CD14-positive monocyte (primary cell): Measurements from ENCODE around the gene GPLD1. TPM values are rescaled to one million over a fixed set of nuclear protein-coding genes. Genes with fewer than 3 reads are reported as not detected.

Experiments
- DNase-seq, 3 donors: peaks; one replicate each; pipeline ENCODE4 v3.0.0-alpha.2; 2011 to 2022
- H2AFZ ChIP-seq: 2 replicates; pipeline ENCODE4 v1.6.0; 2012; ENCODE audit warnings: mild to moderate bottlenecking, low read depth, low read length, inconsistent platforms; ENCODE audit not compliant: insufficient read depth, poor library complexity, severe bottlenecking
- H3K27ac ChIP-seq, 2 donors: 1 replicate in 1 of 2; 2 replicates in 1 of 2; pipeline ENCODE4 v1.5.1; 2012 to 2013; ENCODE audit warnings: low read length in 2 of 2, control low read depth in 1 of 2, inconsistent platforms in 1 of 2, low read depth in 1 of 2, mild to moderate bottlenecking in 1 of 2
- H3K27me3 ChIP-seq, 2 donors: one replicate each; pipeline versions ENCODE4 v1.6.0 to v1.6.1; 2011 to 2013; ENCODE audit warnings: low read length in 2 of 2; ENCODE audit not compliant: control insufficient read depth in 2 of 2, insufficient read depth in 2 of 2
- H3K36me3 ChIP-seq, 2 donors: replicated peaks in 1 of 2; 1 replicate in 1 of 2; 2 replicates in 1 of 2; pipeline versions ENCODE4 v1.5.1 to v1.6.1; 2012 to 2013; ENCODE audit warnings: low read length in 2 of 2, control low read depth in 1 of 2, inconsistent platforms in 1 of 2, mild to moderate bottlenecking in 1 of 2; ENCODE audit not compliant: insufficient read depth in 2 of 2, control insufficient read depth in 1 of 2
- H3K4me1 ChIP-seq, 2 donors: 1 replicate in 1 of 2; 2 replicates in 1 of 2; pipeline versions ENCODE4 v1.5.1 to v1.6.1; 2012 to 2013; ENCODE audit warnings: low read length in 2 of 2, control low read depth in 1 of 2, inconsistent platforms in 1 of 2, mild to moderate bottlenecking in 1 of 2, moderate library complexity in 1 of 2; ENCODE audit not compliant: insufficient read depth in 2 of 2, control insufficient read depth in 1 of 2
- H3K4me2 ChIP-seq: replicated peaks from 2 replicates; pipeline ENCODE3; 2012; ENCODE audit warnings: low read length, moderate library complexity, mild to moderate bottlenecking; ENCODE audit not compliant: poor library complexity, severe bottlenecking; ENCODE audit errors: extremely low read depth
- H3K4me3 ChIP-seq, 3 experiments: fragments of 200-600 bp in 1 of 3; sonication (generic) in 1 of 3; replicated peaks in 1 of 3; 1 replicate in 2 of 3; 2 replicates in 1 of 3; pipeline ENCODE4 v1.5.1; 2011 to 2013; ENCODE audit warnings: low read length in 3 of 3, mild to moderate bottlenecking in 3 of 3, control low read depth in 2 of 3, low read depth in 2 of 3, inconsistent platforms in 1 of 3, moderate library complexity in 1 of 3
- H3K79me2 ChIP-seq: 2 replicates; pipeline ENCODE4 v1.6.0; 2012; ENCODE audit warnings: mild to moderate bottlenecking, control low read depth, inconsistent platforms, low read length, moderate library complexity; ENCODE audit not compliant: insufficient read depth
- H3K9ac ChIP-seq: 2 replicates; pipeline ENCODE4 v1.6.0; 2017; ENCODE audit warnings: low read length, mild to moderate bottlenecking; ENCODE audit not compliant: insufficient read depth, poor library complexity, severe bottlenecking
- H3K9me3 ChIP-seq, 2 donors: replicated peaks in 1 of 2; 1 replicate in 1 of 2; 2 replicates in 1 of 2; pipeline versions ENCODE4 v1.5.1 to v1.6.1; 2012 to 2013; ENCODE audit warnings: low read length in 2 of 2, control low read depth in 1 of 2; ENCODE audit not compliant: control insufficient read depth in 1 of 2, insufficient read depth in 1 of 2
- H4K20me1 ChIP-seq: 2 replicates; pipeline ENCODE4 v1.6.0; 2012; ENCODE audit warnings: mild to moderate bottlenecking, low read length, control low read depth, moderate library complexity; ENCODE audit not compliant: insufficient read depth
- H3K27ac Mint-ChIP-seq, 7 donors: one replicate each; pipeline ENCODE4 v1.8.0; 2020; ENCODE audit warnings: mild to moderate bottlenecking in 7 of 7, mixed read lengths in 7 of 7, moderate library complexity in 6 of 7, inconsistent platforms in 2 of 7
- H3K27me3 Mint-ChIP-seq, 3 donors: one replicate each; pipeline ENCODE4 v1.8.0; 2021 to 2022; ENCODE audit warnings: low read depth in 3 of 3, mild to moderate bottlenecking in 3 of 3, mixed read lengths in 3 of 3, moderate library complexity in 3 of 3, inconsistent platforms in 1 of 3
- H3K36me3 Mint-ChIP-seq, 2 donors: one replicate each; pipeline ENCODE4 v1.8.0; 2020; ENCODE audit warnings: mixed read lengths in 2 of 2, inconsistent platforms in 1 of 2, mild to moderate bottlenecking in 1 of 2
- H3K4me1 Mint-ChIP-seq: one replicate; pipeline ENCODE4 v1.8.0; 2020; ENCODE audit warnings: mild to moderate bottlenecking, mixed read lengths
- H3K4me3 Mint-ChIP-seq, 2 donors: one replicate each; pipeline ENCODE4 v1.8.0; 2020; ENCODE audit warnings: mild to moderate bottlenecking in 2 of 2, mixed read lengths in 2 of 2, moderate library complexity in 1 of 2
- H3K9me3 Mint-ChIP-seq, 7 donors: one replicate each; pipeline ENCODE4 v1.8.0; 2020 to 2022; ENCODE audit warnings: mixed read lengths in 7 of 7, mild to moderate bottlenecking in 6 of 7, moderate library complexity in 6 of 7, inconsistent platforms in 2 of 7
- CTCF ChIP-seq: fragments of 200-600 bp; IDR thresholded peaks from one replicate; pipeline ENCODE4 v1.8.0; 2022; ENCODE audit warnings: antibody characterized with exemption, mild to moderate bottlenecking
- WGBS: methylation state at CpG from one replicate; pipeline ENCODE4 v1.1.5; 2013; ENCODE audit warnings: missing lambda C conversion rate; ENCODE audit not compliant: insufficient coverage; 5-methylcytosine and 5-hydroxymethylcytosine counted together
- intact Hi-C, 2 donors: fragments of 100-400 bp; cut with micrococcal nuclease; formaldehyde crosslinking; loops; one replicate each; pipeline versions ENCODE4 v1.15.0 to v1.15.1; 2023
- polyA plus RNA-seq, 3 donors: library from polyadenylated mRNA; depleted of rRNA in 1 of 3; unstranded in 2 of 3; stranded (reverse) in 1 of 3; fragments of 300-500 nt in 2 of 3; fragments of >200 nt in 1 of 3; fragmentation: Illumina TruSeq in 2 of 3; gene quantifications; 1 replicate in 2 of 3; 2 replicates in 1 of 3; pipeline ENCODE4 v1.2.3, GENCODE V29; 2012 to 2021

Gene GPLD1
- polyA plus RNA-seq, 3 donors, result not detected

- H3K4me1 ChIP-seq, result no peaks in the 10 kb centered on the region
- H4K20me1 ChIP-seq, result no peaks in the 10 kb centered on the region
- 58% methylated on average over 4 of the region's 4 CpGs for WGBS
These were observed 31.2 kb downstream of the GPLD1 start for GRCh38 chr6:24458134-24458533.

GRCh38 chr6:24455061-24455460 lies 34.3 kb downstream of the GPLD1 start:
- DNase-seq, result no peak

More at GRCh38 chr6:24458134-24458533, 31.2 kb downstream of the GPLD1 start:
- Mint-ChIP-seq H3K36me3 (no peaks in the 10 kb centered on the region), H3K4me1 (no peaks in the 10 kb centered on the region), H3K27ac (no peak overlapping the region), H3K9me3 (no peaks in the 10 kb centered on the region), H3K27me3 (peaks cover 0 to 4% (median 2%) of the 10 kb centered on the region in 3 donors), H3K4me3 (no peak overlapping the region)
- DNase-seq, result no peak
- H2AFZ ChIP-seq, result no peak overlapping the region
- no peaks in the 10 kb centered on the region for H3K9me3 ChIP-seq
- no peaks in the 10 kb centered on the region for H3K36me3 ChIP-seq
- no peak overlapping the region for H3K4me2 ChIP-seq
- no peak overlapping the region for H3K27ac ChIP-seq
- H3K27me3 ChIP-seq, result no peaks in the 10 kb centered on the region
- no peak overlapping the region for H3K9ac ChIP-seq
- no peak overlapping the region for H3K4me3 ChIP-seq
- intact Hi-C loops, result no loop called here
- no peaks in the 10 kb centered on the region for H3K79me2 ChIP-seq
- no peak for TF ChIP-seq CTCF

More at GRCh38 chr6:24455061-24455460, 34.3 kb downstream of the GPLD1 start:
- no peak for TF ChIP-seq CTCF
- Histone ChIP-seq H3K4me3 (no peak overlapping the region), H3K36me3 (no peaks in the 10 kb centered on the region), H3K27ac (no peak overlapping the region), H3K9me3 (no peaks in the 10 kb centered on the region), H3K27me3 (no peaks in the 10 kb centered on the region), H3K4me2 (no peak overlapping the region), H2AFZ (no peak overlapping the region), H3K9ac (no peak overlapping the region), H3K79me2 (no peaks in the 10 kb centered on the region), H4K20me1 (no peaks in the 10 kb centered on the region), H3K4me1 (no peaks in the 10 kb centered on the region)
- Mint-ChIP-seq H3K4me1 (no peaks in the 10 kb centered on the region), H3K9me3 (no peaks in the 10 kb centered on the region), H3K27ac (no peak overlapping the region), H3K27me3 (peaks cover 0 to 2% (median 2%) of the 10 kb centered on the region in 3 donors), H3K36me3 (no peaks in the 10 kb centered on the region), H3K4me3 (no peak overlapping the region)
- WGBS, result 95% methylated on average over 2 of the region's 4 CpGs
- intact Hi-C loops, result no loop called here
